ENCODE measurements around the gene SLC26A8. TPM values are rescaled to one million over a fixed set of nuclear protein-coding genes. Genes with fewer than 3 reads are reported as not detected.

Gene SLC26A8
- total and polyA plus RNA-seq, 2 of the 13 experiments (the other 11 are each of a cell fraction or from before 2014, with no cell fraction given) = 0.46 TPM; not detected in 1

GRCh38 chr6:35955521-35955920, 68.9 kb downstream of the SLC26A8 start:
- CTCF ChIA-PET (ENCODE audit: low intra/inter-chr PET ratio, low total read pairs) = interaction anchor here (0.5 kb wide), 1 partner anchor 102 kb away, joined by 3 read pairs; no protein-coding TSS in a partner anchor
- Histone ChIP-seq H3K4me3 (replicated peaks in 1 of 3; ENCODE audit: insufficient read depth in 1 of 3, low read depth in 2 of 3, low read length in 3 of 3) (no peak overlapping the region), H3K9ac (ENCODE audit: insufficient read depth, low read depth, low read length) (no peak overlapping the region), H4K20me1 (ENCODE audit: insufficient read depth, low read length) (no peaks in the 10 kb centered on the region), H3K27ac (ENCODE audit: extremely low read length, insufficient read depth, low read length) (no peak overlapping the region), H3K36me3 (replicated peaks in 1 of 2; ENCODE audit: control insufficient read depth in 1 of 2, insufficient read depth in 2 of 2, low read length in 2 of 2) (no peaks in the 10 kb centered on the region), H2AFZ (ENCODE audit: low read length) (no peak overlapping the region), H3K27me3 (ENCODE audit: control insufficient read depth in 1 of 2, insufficient read depth in 2 of 2, low read length in 2 of 2) (no peaks in the 10 kb centered on the region), H3K4me2 (ENCODE audit: low read depth, low read length) (no peak overlapping the region), H3K9me3 (ENCODE audit: low read length) (no peaks in the 10 kb centered on the region), H3K4me1 (ENCODE audit: insufficient read depth, low read length) (peaks cover 18% of the 10 kb centered on the region), H3K79me2 (ENCODE audit: insufficient read depth, low read length) (no peaks in the 10 kb centered on the region)
- in situ Hi-C loops (cut with HindIII; ENCODE audit: extremely low pct_ligation_motif_present, low pct_unique_long_range_greater_than_20kb) (no loop called here), intact Hi-C loops (cut with micrococcal nuclease; ENCODE audit: unreplicated experiment) (no loop called here)
- DNase-seq (ENCODE audit: low spot score) = no peak
- no peak for FAIRE-seq
- no TSS peak for BruUV-seq (replicated peaks)
- TF ChIP-seq MEIS1 (CRISPR knock-in tag; IDR thresholded peaks at IDR 0.05; ENCODE audit: borderline replicate concordance) (no peak), KLF12 (CRISPR knock-in tag; IDR thresholded peaks at IDR 0.05; ENCODE audit: borderline replicate concordance) (no peak)
- POLR2A ChIA-PET = no interaction called here
- WGBS (ENCODE audit: low lambda C conversion rate) = 52% methylated on average over 5 of the region's 5 CpGs
- no peak for ATAC-seq

- no TSS peak for BruUV-seq (replicated peaks)
- Histone ChIP-seq H3K36me3 (replicated peaks in 1 of 2; ENCODE audit: control insufficient read depth in 1 of 2, insufficient read depth in 2 of 2, low read length in 2 of 2) (no peaks in the 10 kb centered on the region), H3K9ac (ENCODE audit: insufficient read depth, low read depth, low read length) (no peak overlapping the region), H3K9me3 (ENCODE audit: low read length) (no peaks in the 10 kb centered on the region), H3K4me1 (ENCODE audit: insufficient read depth, low read length) (peaks cover 13% of the 10 kb centered on the region), H3K79me2 (ENCODE audit: insufficient read depth, low read length) (no peaks in the 10 kb centered on the region), H3K4me3 (replicated peaks in 1 of 3; ENCODE audit: insufficient read depth in 1 of 3, low read depth in 2 of 3, low read length in 3 of 3) (no peak overlapping the region), H3K27ac (ENCODE audit: extremely low read length, insufficient read depth, low read length) (no peak overlapping the region), H3K27me3 (ENCODE audit: control insufficient read depth in 1 of 2, insufficient read depth in 2 of 2, low read length in 2 of 2) (no peaks in the 10 kb centered on the region), H3K4me2 (ENCODE audit: low read depth, low read length) (no peak overlapping the region), H4K20me1 (ENCODE audit: insufficient read depth, low read length) (no peaks in the 10 kb centered on the region), H2AFZ (ENCODE audit: low read length) (no peak overlapping the region)
- ATAC-seq (no peak), DNase-seq (ENCODE audit: low spot score) (no peak), FAIRE-seq (no peak)
- POLR2A ChIA-PET = no interaction called here
- in situ Hi-C loops (cut with HindIII; ENCODE audit: extremely low pct_ligation_motif_present, low pct_unique_long_range_greater_than_20kb) (no loop called here), intact Hi-C loops (cut with micrococcal nuclease; ENCODE audit: unreplicated experiment) (no loop called here)
- 70% methylated on average over 8 of the region's 8 CpGs for WGBS (ENCODE audit: low lambda C conversion rate)
- CTCF ChIA-PET (ENCODE audit: low intra/inter-chr PET ratio, low total read pairs) = no interaction called here
- no peak for TF ChIP-seq ZNF761 (CRISPR knock-in tag; conservative IDR thresholded peaks at IDR 0.05)
- TF ChIP-seq MLXIP (CRISPR knock-in tag; IDR thresholded peaks at IDR 0.05; ENCODE audit: borderline replicate concordance) = no peak
- no peak for TF ChIP-seq ZNF232 (CRISPR knock-in tag; IDR thresholded peaks at IDR 0.05; ENCODE audit: borderline replicate concordance)
- TF ChIP-seq ZSCAN22 (CRISPR knock-in tag; IDR thresholded peaks at IDR 0.05) = no peak
- TF ChIP-seq KLF15 (CRISPR knock-in tag; IDR thresholded peaks at IDR 0.05; ENCODE audit: borderline replicate concordance) = no peak
- TF ChIP-seq MBD4 (IDR thresholded peaks at IDR 0.05; ENCODE audit: borderline replicate concordance, low read length) = no peak
- no peak for TF ChIP-seq HBP1 (CRISPR knock-in tag; IDR thresholded peaks at IDR 0.05; ENCODE audit: low read depth)
- no peak for TF ChIP-seq ZNF280D (CRISPR knock-in tag; IDR thresholded peaks at IDR 0.05)
Observed at GRCh38 chr6:35955071-35955470, 69.4 kb downstream of the SLC26A8 start.
